ENCODE results near the gene NACC2. TPM values are rescaled to one million over a fixed set of nuclear protein-coding genes. Genes with fewer than 3 reads are reported as not detected.

NACC2 gene
- total RNA-seq, 1 donor from 2014 or later = 1.6 TPM

DNA sequence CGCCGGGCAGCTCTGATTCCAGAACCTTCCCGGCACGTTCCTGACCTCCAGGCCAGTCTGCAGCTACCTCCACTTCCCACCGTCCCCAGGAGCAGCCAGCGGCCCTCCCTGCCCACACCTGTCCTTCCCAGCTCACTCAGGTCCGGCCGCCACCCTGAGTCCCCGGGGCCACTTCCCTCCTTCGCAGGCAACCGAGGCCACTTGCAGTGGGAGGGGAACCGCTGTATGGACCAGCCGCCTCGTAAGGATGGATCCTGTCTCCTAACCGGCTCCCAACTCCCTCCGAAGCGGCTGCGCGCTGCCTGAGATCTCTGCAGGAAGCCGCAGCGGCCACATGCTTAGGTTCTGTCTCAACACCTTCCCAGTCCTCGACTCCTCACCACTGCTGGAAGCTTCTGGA is 16.1 kb upstream of the NACC2 start:
- H3K27me3 Mint-ChIP-seq = no peaks in the 10 kb centered on the region
- CTCF ChIA-PET = no interaction called here
- POLR2A ChIA-PET = no interaction called here

GRCh38 chr9:136110082-136111061 is 15.3 kb upstream of the NACC2 start:
- Mint-ChIP-seq H3K4me3 (peak overlapping the region; percentile 77), H3K36me3 (ENCODE audit: low read depth) (peaks cover 13% of the 10 kb centered on the region), H3K9me3 (no peaks in the 10 kb centered on the region), H3K4me1 (peaks cover 36% of the 10 kb centered on the region), H3K27ac (no peak overlapping the region), H3K27me3 (peaks cover 3% of the 10 kb centered on the region)
- no peak for ATAC-seq (ENCODE audit: low read depth)
- intact Hi-C loops (cut with micrococcal nuclease) = no loop called here
- TF ChIP-seq CTCF (IDR thresholded peaks at IDR 0.05) = no peak
- DNase-seq = no peak
- ChIA-PET CTCF (interaction anchor here (1.0 kb wide), 2 partner anchors 8 to 12 kb away, joined by 3 to 4 read pairs; partner anchors contain the start of gene TMEM250), POLR2A (interaction anchor here (0.6 to 1.3 kb wide), 3 partner anchors 7 to 253 kb away, joined by 3 to 11 read pairs (median 5); partner anchors contain the start of gene DNLZ)

More for the DNA sequence above, 16.1 kb upstream of the NACC2 start:
- H3K4me1 Mint-ChIP-seq = peaks cover 31% of the 10 kb centered on the region
- intact Hi-C loops (cut with micrococcal nuclease) = no loop called here
- H3K9me3 Mint-ChIP-seq = no peaks in the 10 kb centered on the region
- H3K36me3 Mint-ChIP-seq (ENCODE audit: low read depth) = peaks cover 14% of the 10 kb centered on the region
- ATAC-seq (ENCODE audit: low read depth) (no peak), DNase-seq (no peak)
- no peak for TF ChIP-seq CTCF (IDR thresholded peaks at IDR 0.05)
- no peak overlapping the region for H3K27ac Mint-ChIP-seq
- H3K4me3 Mint-ChIP-seq = no peak overlapping the region

GRCh38 chr9:136109351-136110081 is 14.4 kb upstream of the NACC2 start:
- peak; percentile 92 for ATAC-seq (ENCODE audit: low read depth)

DNA sequence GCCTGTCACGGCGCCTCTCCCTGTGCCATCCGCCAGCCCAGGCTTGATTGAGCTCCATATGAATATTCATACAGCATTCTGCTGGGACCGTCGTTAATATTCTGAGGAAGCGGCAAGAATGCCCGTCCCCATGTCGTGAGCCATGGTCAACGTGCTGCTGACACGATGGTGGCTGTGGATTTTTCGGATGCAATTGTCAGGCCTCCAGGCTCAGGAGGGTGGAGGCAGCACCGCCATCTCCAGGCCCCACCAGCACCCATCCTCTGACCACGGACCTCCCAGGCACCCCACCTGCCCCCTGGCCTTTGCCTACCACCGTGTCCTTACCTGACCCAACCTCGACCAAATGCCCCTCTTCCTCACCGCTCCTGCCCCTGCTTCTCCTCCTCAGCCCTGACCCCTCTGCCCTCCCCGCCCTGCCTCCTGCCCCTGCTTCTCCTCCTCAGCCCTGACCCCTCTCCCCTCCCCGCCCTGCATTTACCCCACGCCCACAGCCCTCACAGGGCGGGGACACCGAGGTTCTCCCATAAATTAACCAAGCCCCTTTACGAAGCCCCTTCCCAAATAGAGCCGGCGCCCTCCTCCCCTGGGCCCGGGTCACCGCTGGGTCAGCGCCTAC is 13.7 kb upstream of the NACC2 start:
- H3K9me3 Mint-ChIP-seq = no peaks in the 10 kb centered on the region
- ChIA-PET POLR2A (interaction anchor here (1.3 to 3.2 kb wide), 2 partner anchors 9 kb away, joined by 11 to 16 read pairs; partner anchors contain the start of gene TMEM250), CTCF (interaction anchor here (0.9 kb wide), 1 partner anchor 142 kb away, joined by 4 read pairs; no protein-coding TSS in a partner anchor)
- H3K4me3 Mint-ChIP-seq = peak overlapping the region; percentile 35
- no peak for ATAC-seq (ENCODE audit: low read depth)
- TF ChIP-seq CTCF (IDR thresholded peaks at IDR 0.05) = no peak
- no peak for DNase-seq
- peaks cover 4% of the 10 kb centered on the region for H3K36me3 Mint-ChIP-seq (ENCODE audit: low read depth)
- intact Hi-C loops (cut with micrococcal nuclease) = loop anchor here (1.0 to 2.0 kb wide), 2 partner anchors 10 to 14 kb away; partner anchors contain the start of genes NACC2 and TMEM250
- peaks cover 36% of the 10 kb centered on the region for H3K4me1 Mint-ChIP-seq
- peaks cover 3% of the 10 kb centered on the region for H3K27me3 Mint-ChIP-seq
- H3K27ac Mint-ChIP-seq = no peak overlapping the region

More at GRCh38 chr9:136109351-136110081, 14.4 kb upstream of the NACC2 start:
- no peak for TF ChIP-seq CTCF (IDR thresholded peaks at IDR 0.05)
- Mint-ChIP-seq H3K27ac (no peak overlapping the region), H3K36me3 (ENCODE audit: low read depth) (peaks cover 7% of the 10 kb centered on the region), H3K27me3 (peaks cover 3% of the 10 kb centered on the region), H3K4me3 (peak overlapping the region; percentile 77), H3K4me1 (peaks cover 36% of the 10 kb centered on the region), H3K9me3 (no peaks in the 10 kb centered on the region)
- DNase-seq = peak; percentile 73
- intact Hi-C loops (cut with micrococcal nuclease) = loop anchor here (1.0 to 2.0 kb wide), 2 partner anchors 9 to 15 kb away; partner anchors contain the start of genes NACC2 and TMEM250
- ChIA-PET CTCF (interaction anchor here (0.9 to 1.0 kb wide), 3 partner anchors 9 to 142 kb away, joined by 3 to 4 read pairs (median 4); partner anchors contain the start of gene TMEM250), POLR2A (interaction anchor here (0.6 to 1.3 kb wide), 3 partner anchors 8 to 254 kb away, joined by 3 to 11 read pairs (median 5); partner anchors contain the start of gene DNLZ)
